CD8-positive, alpha-beta memory T cell (primary cell): ENCODE results near the gene DIPK1B. TPM values are rescaled to one million over a fixed set of nuclear protein-coding genes. Genes with fewer than 3 reads are reported as not detected.
"Not testable (repeated sequence)": the region's sequence is repeated elsewhere in the genome, so short reads cannot be mapped to it uniquely, and the experiment has no call there.

Experiments
- CTCF ChIA-PET: fragments of 350-600 bp; sonication (Branson Sonifier 250); formaldehyde crosslinking; loops from one replicate; lab custom pipeline; 2021; ENCODE audit warnings: antibody characterized with exemption; lab: Charles Lee
- POLR2A ChIA-PET: fragments of 350-600 bp; sonication (Branson Sonifier 250); formaldehyde crosslinking; loops from one replicate; lab custom pipeline; 2021; ENCODE audit warnings: antibody characterized with exemption; lab: Charles Lee
- DNase-seq, 5 donors: peaks; one replicate each; pipeline versions ENCODE4 v3.0.0 to v3.0.0-alpha.2; 2020 to 2022; ENCODE audit warnings: mixed read lengths in 1 of 5
- H3K27ac ChIP-seq: one replicate; pipeline ENCODE4 v1.7.0; 2013; ENCODE audit warnings: low read depth, mild to moderate bottlenecking, low read length, moderate library complexity
- H3K27me3 ChIP-seq: 2 replicates; pipeline ENCODE4 v1.7.0; 2013; ENCODE audit warnings: low read length, mild to moderate bottlenecking; ENCODE audit not compliant: insufficient read depth, poor library complexity, severe bottlenecking
- H3K36me3 ChIP-seq: 2 replicates; pipeline ENCODE4 v1.7.0; 2013; ENCODE audit warnings: mild to moderate bottlenecking, low read length, moderate library complexity; ENCODE audit not compliant: insufficient read depth
- H3K4me1 ChIP-seq: 2 replicates; pipeline ENCODE4 v1.7.0; 2013; ENCODE audit warnings: mild to moderate bottlenecking, low read length, moderate library complexity; ENCODE audit not compliant: insufficient read depth
- H3K4me3 ChIP-seq: 2 replicates; pipeline ENCODE4 v1.7.0; 2013; ENCODE audit warnings: mild to moderate bottlenecking, low read length
- H3K9me3 ChIP-seq: 2 replicates; pipeline ENCODE4 v1.7.0; 2013; ENCODE audit warnings: mild to moderate bottlenecking, low read length
- H3K27ac Mint-ChIP-seq, 8 donors: one replicate each; pipeline ENCODE4 v1.8.0; 2020 to 2021; ENCODE audit warnings: mixed read lengths in 8 of 8, mild to moderate bottlenecking in 6 of 8, inconsistent platforms in 3 of 8, moderate library complexity in 3 of 8
- H3K27me3 Mint-ChIP-seq, 2 donors: one replicate each; pipeline ENCODE4 v1.8.0; 2020 to 2021; ENCODE audit warnings: mixed read lengths in 2 of 2, mild to moderate bottlenecking in 1 of 2, moderate library complexity in 1 of 2
- H3K36me3 Mint-ChIP-seq, 3 donors: one replicate each; pipeline ENCODE4 v1.8.0; 2020 to 2021; ENCODE audit warnings: mixed read lengths in 3 of 3, inconsistent platforms in 1 of 3, mild to moderate bottlenecking in 1 of 3
- H3K4me1 Mint-ChIP-seq, 3 donors: one replicate each; pipeline ENCODE4 v1.8.0; 2020 to 2021; ENCODE audit warnings: mixed read lengths in 3 of 3, inconsistent platforms in 1 of 3, mild to moderate bottlenecking in 1 of 3
- H3K4me3 Mint-ChIP-seq, 7 donors: one replicate each; pipeline ENCODE4 v1.8.0; 2020 to 2021; ENCODE audit warnings: mixed read lengths in 7 of 7, mild to moderate bottlenecking in 6 of 7, moderate library complexity in 4 of 7, inconsistent platforms in 2 of 7
- H3K9me3 Mint-ChIP-seq, 5 donors: one replicate each; pipeline ENCODE4 v1.8.0; 2020 to 2022; ENCODE audit warnings: mixed read lengths in 5 of 5, mild to moderate bottlenecking in 3 of 5, moderate library complexity in 2 of 5, inconsistent platforms in 1 of 5
- polyA plus RNA-seq: library from polyadenylated mRNA; unstranded; fragments of 300-500 nt; fragmentation: Illumina TruSeq; gene quantifications from one replicate; pipeline ENCODE4 v1.2.3, GENCODE V29; 2021
- total RNA-seq, 2 experiments: library from RNA; stranded (reverse); gene quantifications; one replicate each; pipeline ENCODE4 v1.2.3, GENCODE V29; 2021

Gene DIPK1B
- total and polyA plus RNA-seq, 3 experiments from 2014 or later, result not detected

DNA sequence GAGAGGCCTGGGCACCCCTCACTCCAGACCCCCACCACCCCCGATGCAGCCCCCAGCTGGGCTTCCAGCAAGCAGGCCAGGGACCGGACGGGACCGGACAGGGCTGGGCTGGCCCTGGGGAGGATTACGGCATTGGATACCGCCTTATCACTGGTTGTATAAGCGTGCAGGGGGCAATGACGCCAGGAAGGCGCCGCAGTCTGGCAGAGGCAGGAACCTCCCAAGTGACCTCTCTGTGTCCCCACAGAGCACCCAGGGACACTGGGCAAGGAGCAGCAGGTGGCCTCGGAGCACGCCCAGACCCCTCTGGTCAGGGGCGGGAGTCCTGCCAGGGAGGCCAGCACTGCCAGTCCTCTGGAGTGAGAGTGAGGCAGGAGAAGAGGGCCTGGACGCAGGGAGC is 52.7 kb downstream of the DIPK1B start:
- Histone ChIP-seq H3K4me1 (no peaks in the 10 kb centered on the region), H3K27me3 (no peaks in the 10 kb centered on the region), H3K9me3 (no peaks in the 10 kb centered on the region), H3K36me3 (no peaks in the 10 kb centered on the region), H3K27ac (no peak overlapping the region), H3K4me3 (no peak overlapping the region)
- ChIA-PET POLR2A (no interaction called here), CTCF (no interaction called here)
- Mint-ChIP-seq H3K4me1 (peaks cover 5 to 14% (median 13%) of the 10 kb centered on the region in 3 donors), H3K36me3 (no peaks in the 10 kb centered on the region), H3K27me3 (peaks cover 12 to 20% of the 10 kb centered on the region in 2 donors), H3K9me3 (no peaks in the 10 kb centered on the region), H3K27ac (no peak overlapping the region), H3K4me3 (no peak overlapping the region)
- DNase-seq, result no peak

- Mint-ChIP-seq H3K4me3 (peak overlapping the region in 3 of 7 donors; percentile 14 to 65 (median 41)), H3K27ac (peak overlapping the region in 3 of 8 donors; percentile 28 to 72 (median 52)), H3K27me3 (peaks cover 10 to 15% of the 10 kb centered on the region in 2 donors), H3K4me1 (peaks cover 5 to 14% (median 13%) of the 10 kb centered on the region in 3 donors)
- H3K4me1 ChIP-seq, H3K27ac ChIP-seq, H3K27me3 ChIP-seq, POLR2A ChIA-PET, H3K4me3 ChIP-seq, H3K36me3 Mint-ChIP-seq, H3K36me3 ChIP-seq, H3K9me3 ChIP-seq, H3K9me3 Mint-ChIP-seq, DNase-seq: not testable (repeated sequence)
- CTCF ChIA-PET, result interaction anchor here (0.7 to 4.5 kb wide), 5 partner anchors 12 to 302 kb away, joined by 3 to 13 read pairs (median 3); partner anchors contain the start of gene RABL6
These were observed 53.5 kb downstream of the DIPK1B start for GRCh38 chr9:136765745-136766409.

DNA sequence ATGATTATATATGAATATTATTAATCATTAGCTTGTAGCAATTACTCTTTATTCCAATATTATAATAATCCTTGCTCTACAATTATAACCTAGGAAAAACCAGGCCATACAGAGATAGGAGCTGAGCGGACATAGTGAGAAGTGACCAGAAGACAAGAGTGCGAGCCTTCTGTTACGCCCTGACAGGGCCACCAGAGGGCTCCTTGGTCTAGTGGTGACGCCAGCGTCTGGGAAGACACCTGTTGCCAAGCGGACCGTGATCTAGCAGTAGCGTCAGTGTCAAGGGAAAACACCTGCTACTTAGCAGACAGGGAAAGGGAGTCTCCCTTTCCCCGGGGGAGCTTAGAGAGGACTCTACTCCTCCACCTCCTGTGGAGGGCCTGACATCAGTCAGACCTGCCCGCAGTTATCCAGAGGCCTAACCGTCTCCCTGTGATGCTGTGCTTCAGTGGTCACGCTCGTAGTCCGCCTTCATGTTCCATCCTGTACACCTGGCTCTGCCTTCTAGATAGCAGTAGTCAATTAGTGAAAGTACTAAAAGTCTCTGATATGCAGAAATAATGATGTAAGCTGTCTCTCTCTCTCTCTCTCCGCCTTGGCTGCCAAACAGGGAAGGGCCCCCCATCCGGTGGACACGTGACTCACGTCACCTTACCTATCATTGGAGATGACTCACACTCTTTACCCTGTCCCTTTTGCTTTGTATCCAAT is 54.2 kb downstream of the DIPK1B start:
- Mint-ChIP-seq H3K4me1 (peaks cover 5 to 14% (median 13%) of the 10 kb centered on the region in 3 donors), H3K27me3 (peaks cover 8 to 13% of the 10 kb centered on the region in 2 donors), H3K4me3 (peak overlapping the region in 5 of 7 donors; percentile 4 to 71 (median 36)), H3K27ac (peak overlapping the region in 6 of 8 donors; percentile 24 to 93 (median 80))
- H3K9me3 Mint-ChIP-seq, H3K27ac ChIP-seq, POLR2A ChIA-PET, H3K27me3 ChIP-seq, H3K9me3 ChIP-seq, H3K36me3 ChIP-seq, H3K4me3 ChIP-seq, H3K36me3 Mint-ChIP-seq, H3K4me1 ChIP-seq: not testable (repeated sequence)
- CTCF ChIA-PET, result interaction anchor here (0.7 to 4.5 kb wide), 5 partner anchors 11 to 301 kb away, joined by 3 to 13 read pairs (median 3); partner anchors contain the start of gene RABL6
- DNase-seq, result peak in 2 of 5 donors; percentile 35 to 70

- ChIA-PET POLR2A (no interaction called here), CTCF (interaction anchor here (4.5 kb wide), 1 partner anchor 8 kb away, joined by 13 read pairs; no protein-coding TSS in a partner anchor)
- H3K27ac Mint-ChIP-seq, result no peak overlapping the region
- H3K4me1 Mint-ChIP-seq, result peaks cover 5 to 14% (median 13%) of the 10 kb centered on the region in 3 donors
- Histone ChIP-seq H3K9me3 (peaks cover 5% of the 10 kb centered on the region), H3K27me3 (no peaks in the 10 kb centered on the region), H3K4me3 (no peak overlapping the region), H3K27ac (no peak overlapping the region), H3K36me3 (no peaks in the 10 kb centered on the region), H3K4me1 (no peaks in the 10 kb centered on the region)
- peaks cover 0 to 10% (median 6%) of the 10 kb centered on the region in 5 donors for H3K9me3 Mint-ChIP-seq
- H3K4me3 Mint-ChIP-seq, result no peak overlapping the region
- peaks cover 0 to 5% (median 0%) of the 10 kb centered on the region in 3 donors for H3K36me3 Mint-ChIP-seq
- H3K27me3 Mint-ChIP-seq, result peaks cover 9 to 13% of the 10 kb centered on the region in 2 donors
- DNase-seq, result peak in 4 of 5 donors; percentile 21 to 27 (median 24)
These were observed 57.4 kb downstream of the DIPK1B start for GRCh38 chr9:136769710-136770191.

DNA sequence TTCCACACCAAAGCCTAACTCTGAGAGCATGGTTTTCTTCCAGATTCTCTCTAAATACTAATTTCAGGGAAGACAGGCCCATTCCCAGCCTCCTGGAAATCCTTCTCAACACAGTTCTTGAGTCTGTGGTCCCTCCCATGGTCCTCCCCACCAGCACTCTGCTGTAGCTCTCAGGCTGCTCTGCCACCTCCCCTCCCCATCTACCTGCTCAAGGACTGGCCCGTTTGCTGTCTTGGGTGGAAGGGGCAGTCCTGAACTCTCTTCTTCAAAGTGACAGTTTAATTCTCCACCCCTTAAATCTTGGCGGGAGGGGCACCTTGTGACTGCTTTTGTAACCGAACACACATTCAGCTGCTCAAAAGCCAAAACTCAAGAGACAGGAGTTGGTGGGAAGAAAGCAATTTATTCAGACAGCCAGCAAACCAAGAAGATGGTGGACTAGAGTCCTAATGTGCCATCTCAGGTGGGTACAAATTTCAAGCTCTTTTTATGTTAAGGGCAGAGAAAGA is 59.6 kb downstream of the DIPK1B start:
- H3K4me3 ChIP-seq, result no peak overlapping the region
- Mint-ChIP-seq H3K4me1 (peaks cover 0 to 5% (median 2%) of the 10 kb centered on the region in 3 donors), H3K27ac (no peak overlapping the region), H3K4me3 (no peak overlapping the region), H3K27me3 (peaks cover 14 to 15% of the 10 kb centered on the region in 2 donors), H3K9me3 (peaks cover 0 to 10% (median 6%) of the 10 kb centered on the region in 5 donors), H3K36me3 (peaks cover 0 to 5% (median 0%) of the 10 kb centered on the region in 3 donors)
- no peak for DNase-seq
- ChIA-PET CTCF (interaction anchor here (1.4 kb wide), 1 partner anchor 15 kb away, joined by 5 read pairs; no protein-coding TSS in a partner anchor), POLR2A (no interaction called here)
- no peaks in the 10 kb centered on the region for H3K36me3 ChIP-seq
- peaks cover 5% of the 10 kb centered on the region for H3K9me3 ChIP-seq
- no peaks in the 10 kb centered on the region for H3K4me1 ChIP-seq
- no peaks in the 10 kb centered on the region for H3K27me3 ChIP-seq
- no peak overlapping the region for H3K27ac ChIP-seq

DNA sequence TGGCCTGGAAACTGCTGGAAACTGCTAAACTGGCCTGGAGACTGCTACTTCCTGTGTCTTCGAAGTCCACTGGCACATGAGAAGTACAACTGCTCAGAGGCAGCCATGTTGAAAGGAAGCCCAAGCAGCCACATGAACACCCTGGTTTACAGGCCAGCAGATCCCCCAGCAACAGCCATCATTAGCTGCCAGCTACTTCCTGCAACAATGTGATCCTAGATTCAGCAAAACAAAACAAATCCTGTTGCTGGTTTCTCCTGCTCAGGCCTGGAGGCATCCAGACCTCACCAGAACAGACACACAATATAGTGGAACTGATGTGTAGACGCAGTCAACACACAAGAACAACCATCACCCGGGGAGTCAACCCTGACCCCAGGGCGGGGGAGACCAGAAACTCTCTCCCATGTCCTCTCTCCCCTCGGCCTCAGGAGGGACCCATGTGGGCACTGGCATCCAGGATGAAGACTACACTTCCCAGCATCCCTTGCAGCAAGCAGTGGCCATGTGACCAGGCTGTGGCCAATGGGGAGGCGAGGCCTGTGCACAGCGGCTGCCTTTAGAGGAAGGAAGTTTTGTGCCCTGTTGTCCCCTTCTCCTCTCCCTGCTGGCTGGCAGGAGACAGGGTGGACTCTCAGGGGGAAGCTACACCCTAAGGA is 61.1 kb downstream of the DIPK1B start:
- H3K9me3 ChIP-seq, result peaks cover 5% of the 10 kb centered on the region
- Mint-ChIP-seq H3K36me3 (peaks cover 0 to 5% (median 0%) of the 10 kb centered on the region in 3 donors), H3K27me3 (peaks cover 11 to 15% of the 10 kb centered on the region in 2 donors), H3K27ac (no peak overlapping the region), H3K4me3 (no peak overlapping the region), H3K9me3 (peaks cover 0 to 10% (median 6%) of the 10 kb centered on the region in 5 donors), H3K4me1 (peaks cover 0 to 3% (median 0%) of the 10 kb centered on the region in 3 donors)
- no peaks in the 10 kb centered on the region for H3K4me1 ChIP-seq
- no peak overlapping the region for H3K27ac ChIP-seq
- ChIA-PET POLR2A (no interaction called here), CTCF (no interaction called here)
- no peaks in the 10 kb centered on the region for H3K27me3 ChIP-seq
- no peak overlapping the region for H3K4me3 ChIP-seq
- no peak for DNase-seq
- no peaks in the 10 kb centered on the region for H3K36me3 ChIP-seq
